ENCODE measurements around the gene DCTN4.
A peak's percentile ranks its signal among the peaks of the same experiment; 100 is the strongest.
"Not testable (repeated sequence)": the region's sequence is repeated elsewhere in the genome, so short reads cannot be mapped to it uniquely, and the experiment has no call there.

Gene DCTN4

GRCh38 chr5:150758531-150759333, at the start of gene DCTN4:
Gene DCTN4, minus strand, starts transcription at chr5:150759017. Its CDS starts 24 bp downstream, at chr5:150758993.
- peak; percentile 79 for DNase-seq

DNA sequence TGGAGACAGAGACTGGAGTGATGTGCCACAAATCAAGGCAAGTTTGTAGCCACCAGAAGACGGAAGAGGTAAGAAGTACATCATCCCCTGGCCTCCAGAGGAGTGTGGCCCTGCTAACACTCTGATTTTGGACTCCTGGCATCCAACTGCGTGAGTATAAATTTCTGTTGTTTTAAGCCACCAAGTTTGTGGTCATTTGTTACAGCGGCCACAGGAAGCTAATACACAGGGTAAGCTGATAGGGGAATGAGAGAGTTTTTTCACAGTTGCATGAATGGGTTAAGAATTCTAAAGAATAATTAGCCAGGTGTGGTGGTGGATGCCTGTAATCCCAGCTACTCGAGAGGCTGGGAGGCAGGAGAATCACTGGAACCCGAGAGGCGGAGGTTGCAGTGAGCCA, 45.6 kb upstream of the DCTN4 start:
- no peak for DNase-seq

- no peak for DNase-seq
Measured at GRCh38 chr5:150801117-150801927, 42.5 kb upstream of the DCTN4 start.

- DNase-seq: no peak
Measured at GRCh38 chr5:150797384-150797783, 38.6 kb upstream of the DCTN4 start.

DNA sequence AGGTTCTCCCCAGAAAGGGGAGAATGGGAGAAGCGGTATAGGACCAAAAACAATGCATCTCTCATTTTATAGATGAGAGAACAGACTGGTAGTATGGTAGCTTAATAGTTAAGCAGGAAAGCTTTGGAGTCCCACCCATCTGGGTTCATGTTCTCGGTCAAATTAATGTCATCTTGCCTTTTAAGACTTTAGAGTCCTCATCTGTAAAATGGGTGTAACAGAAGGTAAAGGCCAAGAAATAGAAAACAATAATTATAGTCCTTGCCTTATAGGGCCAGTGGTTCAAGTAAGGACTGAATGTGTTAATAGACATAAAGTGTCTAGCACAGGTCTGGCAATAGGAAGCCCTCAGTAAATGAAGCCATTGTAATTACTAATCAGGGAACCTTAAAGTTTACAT, 36.1 kb upstream of the DCTN4 start:
- no peak for DNase-seq

DNA sequence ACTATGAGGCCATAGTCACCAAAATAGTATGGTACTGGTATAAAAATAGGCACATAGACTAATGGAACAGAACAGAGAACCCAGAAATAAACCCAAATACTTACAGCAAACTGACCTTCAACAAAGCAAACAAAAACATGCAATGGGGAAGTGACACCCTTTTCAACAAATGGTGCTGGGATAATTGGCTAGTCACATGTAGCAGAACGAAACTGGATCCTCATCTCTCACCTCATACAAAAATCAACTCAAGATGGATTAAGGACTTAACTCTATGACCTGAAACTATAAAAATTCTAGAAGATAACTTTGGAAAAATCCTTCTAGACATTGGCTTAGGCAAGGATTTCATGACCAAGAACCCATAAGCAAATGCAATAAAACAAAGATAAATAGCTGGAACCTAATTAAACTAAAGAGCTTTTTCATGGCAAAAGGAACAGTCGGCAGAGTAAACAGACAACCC, 34.6 kb upstream of the DCTN4 start:
- DNase-seq: not testable (repeated sequence)

- no peak for DNase-seq
Measured at GRCh38 chr5:150791536-150791935, 32.7 kb upstream of the DCTN4 start.

- no peak for DNase-seq
Measured at GRCh38 chr5:150789943-150790611, 31.3 kb upstream of the DCTN4 start.

GRCh38 chr5:150789450-150789849, 30.6 kb upstream of the DCTN4 start:
- no peak for DNase-seq

DNA sequence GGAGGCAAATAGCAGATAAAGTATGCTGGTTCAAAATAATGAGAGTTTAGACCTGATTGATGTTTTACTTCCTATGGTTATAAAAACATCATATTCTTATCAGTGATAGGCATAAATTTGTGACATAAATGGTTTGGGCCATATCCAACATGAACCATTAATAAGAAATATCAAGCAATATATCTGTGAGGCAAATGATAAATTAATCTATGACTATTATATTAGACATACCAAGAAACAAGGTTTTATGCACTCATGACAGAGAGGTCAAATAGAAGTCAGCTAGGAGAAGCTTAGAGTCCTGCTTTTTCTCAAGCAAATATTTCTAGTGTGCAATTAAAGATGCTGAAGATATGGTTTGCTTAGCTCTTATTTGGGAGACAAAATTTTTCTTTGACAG, 30.2 kb upstream of the DCTN4 start:
- DNase-seq: no peak

GRCh38 chr5:150787656-150788055, 28.8 kb upstream of the DCTN4 start:
- no peak for DNase-seq

GRCh38 chr5:150786876-150787275, 28.1 kb upstream of the DCTN4 start:
- no peak for DNase-seq

DNA sequence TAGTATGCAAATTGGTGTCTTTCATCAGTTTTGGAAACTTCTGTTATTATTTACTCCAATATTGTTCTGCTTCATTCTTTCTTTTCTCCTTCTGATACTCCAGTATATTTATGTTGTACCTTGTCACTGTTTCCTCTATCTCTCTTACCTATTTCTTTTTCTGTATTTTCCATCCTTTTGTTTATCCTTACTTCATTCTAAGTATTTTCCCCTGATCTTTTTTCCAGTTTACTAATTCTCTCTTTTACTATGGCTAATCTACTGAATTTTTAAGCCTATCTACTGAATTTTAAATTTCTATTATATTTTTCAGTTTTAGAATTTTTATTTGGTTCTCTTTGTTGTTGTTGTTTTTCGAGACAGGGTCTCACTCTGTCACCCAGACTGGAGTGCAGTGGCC, 27.1 kb upstream of the DCTN4 start:
- no peak for DNase-seq

- peak; percentile 80 for DNase-seq
Measured at GRCh38 chr5:150783422-150783928, 24.7 kb upstream of the DCTN4 start.

GRCh38 chr5:150782850-150783249, 24.0 kb upstream of the DCTN4 start:
- DNase-seq: no peak

GRCh38 chr5:150781706-150782614, 23.1 kb upstream of the DCTN4 start:
- no peak for DNase-seq

- no peak for DNase-seq
Measured at GRCh38 chr5:150780816-150781221, 22.0 kb upstream of the DCTN4 start.

GRCh38 chr5:150780187-150780692, 21.4 kb upstream of the DCTN4 start:
- no peak for DNase-seq

- DNase-seq: no peak
Measured at GRCh38 chr5:150779397-150780186, 20.8 kb upstream of the DCTN4 start.

- peak; percentile 34 for DNase-seq
Measured at GRCh38 chr5:150778517-150779396, 19.9 kb upstream of the DCTN4 start, which contains the start of gene SMIM3. Gene SMIM3, plus strand, starts transcription at chr5:150778757. Its CDS starts 16,684 bp downstream, at chr5:150795441.

Data from NCI-H1105 (cell line).